ENCODE data around the gene PPME1.

PPME1 gene

GRCh38 chr11:74162681-74163467 is 8.2 kb upstream of the PPME1 start:
- DNase-seq = no peak

- no peak for DNase-seq
These were observed 2.3 kb upstream of the PPME1 start for GRCh38 chr11:74168838-74169237.

- no peak for DNase-seq
These were observed 1.2 kb upstream of the PPME1 start for GRCh38 chr11:74169738-74170458.

- no peak for DNase-seq
These were observed 510 bp downstream of the PPME1 start for GRCh38 chr11:74171630-74171968.

GRCh38 chr11:74171997-74172396 is 908 bp downstream of the PPME1 start:
- DNase-seq = no peak

- DNase-seq = no peak
These were observed 4.8 kb downstream of the PPME1 start for GRCh38 chr11:74175920-74176319.

- DNase-seq = no peak
These were observed 8.4 kb downstream of the PPME1 start for GRCh38 chr11:74179234-74180052.

GRCh38 chr11:74182635-74183034 is 11.5 kb downstream of the PPME1 start:
- DNase-seq = no peak

GRCh38 chr11:74185285-74185684 is 14.2 kb downstream of the PPME1 start:
- no peak for DNase-seq

GRCh38 chr11:74185695-74186094 is 14.6 kb downstream of the PPME1 start:
- DNase-seq = no peak

- no peak for DNase-seq
These were observed 24.7 kb downstream of the PPME1 start for GRCh38 chr11:74195828-74196227.

GRCh38 chr11:74196781-74197486 is 25.8 kb downstream of the PPME1 start:
- DNase-seq = no peak

- no peak for DNase-seq
These were observed 32.9 kb downstream of the PPME1 start for GRCh38 chr11:74203966-74204365.

- no peak for DNase-seq
These were observed 33.6 kb downstream of the PPME1 start for GRCh38 chr11:74204701-74205100.

- no peak for DNase-seq
These were observed 34.1 kb downstream of the PPME1 start for GRCh38 chr11:74205181-74205580.

- DNase-seq = no peak
These were observed 35.7 kb downstream of the PPME1 start for GRCh38 chr11:74206746-74207145.

- DNase-seq = no peak
These were observed 37.4 kb downstream of the PPME1 start for GRCh38 chr11:74208507-74208906.

- DNase-seq = no peak
These were observed 41.4 kb downstream of the PPME1 start for GRCh38 chr11:74212533-74212932.

GRCh38 chr11:74220376-74220775 is 49.3 kb downstream of the PPME1 start:
- no peak for DNase-seq

GRCh38 chr11:74221816-74222215 is 50.7 kb downstream of the PPME1 start:
- DNase-seq = no peak

- no peak for DNase-seq
These were observed 54.5 kb downstream of the PPME1 start for GRCh38 chr11:74225565-74225964.

GRCh38 chr11:74226907-74227306 is 55.8 kb downstream of the PPME1 start:
- no peak for DNase-seq

Data from NCI-H1930 (cell line).